ENCODE data around the gene TFF2.

Gene TFF2

GRCh38 chr21:42307106-42307505 lies 43.7 kb downstream of the TFF2 start:
- no peak overlapping the region for H3K27ac ChIP-seq (ENCODE audit: extremely low read depth, low read depth, low read length)
- no peaks in the 10 kb centered on the region for H3K4me1 ChIP-seq (ENCODE audit: control insufficient read depth, insufficient read depth, low read length)
- H3K36me3 ChIP-seq (ENCODE audit: control insufficient read depth in 2 of 2, insufficient read depth in 1 of 2, low read length in 2 of 2): no peaks in the 10 kb centered on the region
- ChIA-PET POLR2A (no interaction called here), CTCF (interaction anchor here (0.9 to 4.8 kb wide), 2 partner anchors 143 kb away, joined by 3 to 35 read pairs; no protein-coding TSS in a partner anchor)
- TF ChIP-seq ZBTB1 (tag by site-specific recombination; IDR thresholded peaks at IDR 0.05) (no peak), HOXD13 (CRISPR knock-in tag; IDR thresholded peaks at IDR 0.05; ENCODE audit: borderline replicate concordance) (no peak)
- H3K4me3 ChIP-seq (ENCODE audit: low read depth, low read length): no peak overlapping the region
- H3K9me3 ChIP-seq (ENCODE audit: control insufficient read depth, insufficient read depth, low read depth, low read length): no peaks in the 10 kb centered on the region

- CTCF ChIA-PET: no interaction called here
- POLR2A ChIA-PET: no interaction called here
- no peaks in the 10 kb centered on the region for H3K9me3 ChIP-seq (ENCODE audit: control insufficient read depth, insufficient read depth, low read depth, low read length)
- TF ChIP-seq ZNF449 (tag by site-specific recombination; IDR thresholded peaks at IDR 0.05) (peak; percentile 83; the same call in 1 of the 2 replicates), ZIC2 (tag by site-specific recombination; IDR thresholded peaks at IDR 0.05) (peak; percentile 97), YY2 (tag by site-specific recombination; IDR thresholded peaks at IDR 0.05) (no peak), ZNF529 (tag by site-specific recombination; IDR thresholded peaks at IDR 0.05; ENCODE audit: insufficient replicate concordance) (no peak), ZNF266 (tag by site-specific recombination; IDR thresholded peaks at IDR 0.05; ENCODE audit: low read depth) (no peak), ZNF791 (tag by site-specific recombination; IDR thresholded peaks at IDR 0.05) (no peak), ZNF292 (tag by site-specific recombination; IDR thresholded peaks at IDR 0.05; ENCODE audit: borderline replicate concordance, low read depth) (no peak), ZSCAN30 (tag by site-specific recombination; IDR thresholded peaks at IDR 0.05) (no peak), INSM2 (tag by site-specific recombination; IDR thresholded peaks at IDR 0.05) (no peak), ZNF585B (tag by site-specific recombination; IDR thresholded peaks at IDR 0.05) (no peak), ZNF211 (tag by site-specific recombination; IDR thresholded peaks at IDR 0.05; ENCODE audit: low read depth) (no peak), ZNF433 (tag by site-specific recombination; IDR thresholded peaks at IDR 0.05; ENCODE audit: low read depth) (no peak), ZNF660 (tag by site-specific recombination; IDR thresholded peaks at IDR 0.05) (no peak), PRDM10 (tag by site-specific recombination; IDR thresholded peaks at IDR 0.05) (no peak), KLF10 (tag by site-specific recombination; IDR thresholded peaks at IDR 0.05) (no peak), MYNN (tag by site-specific recombination; IDR thresholded peaks at IDR 0.05; ENCODE audit: borderline replicate concordance) (no peak)
- H3K36me3 ChIP-seq (ENCODE audit: control insufficient read depth in 2 of 2, insufficient read depth in 1 of 2, low read length in 2 of 2): no peaks in the 10 kb centered on the region
- H3K4me3 ChIP-seq (ENCODE audit: low read depth, low read length): no peak overlapping the region
- H3K4me1 ChIP-seq (ENCODE audit: control insufficient read depth, insufficient read depth, low read length): no peaks in the 10 kb centered on the region
- H3K27ac ChIP-seq (ENCODE audit: extremely low read depth, low read depth, low read length): no peak overlapping the region
Observed at GRCh38 chr21:42306366-42307035, 44.3 kb downstream of the TFF2 start.

Measured in HEK293 (cell line).